UCSD-AML1 (cell line): ENCODE measurements around the gene WDR70.
"Not testable (repeated sequence)": the region's sequence is repeated elsewhere in the genome, so short reads cannot be mapped to it uniquely, and the experiment has no call there.

ENCODE experiments used
- DNase-seq: peaks from one replicate; lab custom pipeline; 2025; ENCODE audit not compliant: unreplicated experiment; lab: John Stamatoyannopoulos, UW

Gene WDR70

DNA sequence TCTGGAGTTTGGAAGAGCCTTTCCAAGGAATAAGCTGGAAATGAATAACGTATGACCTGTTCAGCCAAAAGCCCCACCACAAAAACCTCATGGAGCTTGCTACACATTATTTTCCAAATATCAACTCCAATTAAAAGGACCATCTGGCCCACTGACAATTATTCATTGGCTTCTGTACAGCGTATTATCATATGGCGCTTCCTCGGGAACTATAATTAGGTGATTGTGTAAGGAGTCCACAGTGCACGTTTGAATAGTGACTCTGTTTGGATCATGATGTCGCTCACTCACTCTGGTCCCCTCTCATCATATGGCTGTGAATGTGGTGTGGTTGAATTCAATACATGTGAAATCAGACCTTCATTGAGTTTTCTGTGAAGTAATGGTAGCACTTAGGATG lies 408.6 kb downstream of the WDR70 start:
- DNase-seq, result no peak

- no peak for DNase-seq
Measured at GRCh38 chr5:37789991-37790390, 410.9 kb downstream of the WDR70 start.

DNA sequence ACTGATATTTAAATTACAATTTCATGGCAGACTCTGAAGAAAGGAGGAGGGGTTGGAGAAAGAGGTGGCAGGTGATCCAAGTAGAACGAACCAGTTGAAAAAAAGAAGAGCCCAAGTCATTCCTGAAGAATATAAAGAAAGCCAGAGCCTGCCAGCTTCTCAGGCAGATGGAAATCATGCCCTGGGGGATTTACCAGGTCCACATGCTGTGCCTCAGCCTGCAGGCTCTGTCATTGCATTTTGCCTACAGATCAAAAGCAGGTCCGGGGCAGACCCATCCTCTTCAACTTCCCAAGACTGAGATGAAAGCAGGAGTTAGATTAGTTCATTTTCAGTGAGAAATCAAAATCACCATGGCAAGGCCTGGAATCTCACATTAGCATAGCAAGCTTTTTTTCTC lies 412.2 kb downstream of the WDR70 start:
- no peak for DNase-seq

- DNase-seq, result no peak
Measured at GRCh38 chr5:37792975-37793631, 414.0 kb downstream of the WDR70 start.

GRCh38 chr5:37795292-37795691 lies 416.2 kb downstream of the WDR70 start:
- DNase-seq, result not testable (repeated sequence)

DNA sequence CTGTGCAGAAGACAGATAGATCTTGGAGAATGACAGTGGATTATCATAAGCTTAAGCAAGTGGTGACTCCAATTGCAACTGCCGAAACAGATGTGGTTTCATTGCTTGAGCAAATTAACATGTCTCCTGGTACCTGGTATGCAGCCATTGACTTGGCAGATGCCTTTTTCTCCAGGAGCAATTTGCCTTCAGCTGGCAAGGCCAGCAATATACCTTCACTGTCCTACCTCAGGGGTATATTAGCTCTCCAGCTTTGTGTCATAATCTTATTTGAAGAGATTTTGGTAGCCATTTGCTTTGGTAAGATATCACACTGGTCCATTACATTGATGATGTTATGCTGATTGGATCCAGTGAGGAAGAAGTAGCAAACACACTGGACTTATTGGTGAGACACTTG lies 417.3 kb downstream of the WDR70 start:
- DNase-seq, result not testable (repeated sequence)

GRCh38 chr5:37799865-37800421 lies 420.8 kb downstream of the WDR70 start:
- DNase-seq, result no peak

- no peak for DNase-seq
Measured at GRCh38 chr5:37801521-37801920, 422.4 kb downstream of the WDR70 start.
